GM23248 (cell line): Measurements from ENCODE around the gene HNRNPH1. TPM values are rescaled to one million over a fixed set of nuclear protein-coding genes. Genes with fewer than 3 reads are reported as not detected.

ENCODE experiments used
- DNase-seq: peaks from one replicate; pipeline ENCODE4 v3.0.0-alpha.2; 2015
- H2AFZ ChIP-seq: fragments of 200-600 bp; sonication (generic); 2 replicates; pipeline ENCODE4 v1.6.1; 2016; ENCODE audit warnings: antibody characterized with exemption
- H3F3A ChIP-seq: fragments of 200-600 bp; sonication (generic); 2 replicates; pipeline ENCODE4 v1.6.1; 2016; ENCODE audit warnings: mild to moderate bottlenecking, antibody characterized with exemption, mixed run types; ENCODE audit not compliant: insufficient read depth
- H3K27ac ChIP-seq: fragments of 200-600 bp; sonication (generic); 2 replicates; pipeline ENCODE4 v1.5.1; 2016; ENCODE audit warnings: mild to moderate bottlenecking
- H3K27me3 ChIP-seq: fragments of 200-600 bp; sonication (generic); replicated peaks from 2 replicates; pipeline ENCODE4 v1.6.1; 2016; ENCODE audit warnings: mild to moderate bottlenecking; ENCODE audit not compliant: insufficient read depth
- H3K36me3 ChIP-seq: fragments of 200-600 bp; sonication (generic); 2 replicates; pipeline ENCODE4 v1.6.1; 2016; ENCODE audit warnings: low read depth, mild to moderate bottlenecking
- H3K4me1 ChIP-seq: fragments of 200-600 bp; sonication (generic); 2 replicates; pipeline ENCODE4 v1.6.1; 2016; ENCODE audit warnings: mild to moderate bottlenecking; ENCODE audit not compliant: insufficient read depth
- H3K4me2 ChIP-seq: fragments of 200-600 bp; sonication (generic); one replicate; pipeline ENCODE4 v1.6.1; 2016; ENCODE audit warnings: mild to moderate bottlenecking; ENCODE audit not compliant: unreplicated experiment
- H3K4me3 ChIP-seq: fragments of 200-600 bp; sonication (generic); 2 replicates; pipeline ENCODE4 v1.5.1; 2016; ENCODE audit warnings: mild to moderate bottlenecking
- H3K79me2 ChIP-seq: fragments of 200-600 bp; sonication (generic); 2 replicates; pipeline ENCODE4 v1.6.1; 2016; ENCODE audit warnings: mild to moderate bottlenecking; ENCODE audit not compliant: insufficient read depth
- H3K9ac ChIP-seq: fragments of 200-600 bp; sonication (generic); 2 replicates; pipeline ENCODE4 v1.6.1; 2016; ENCODE audit warnings: mild to moderate bottlenecking
- H3K9me2 ChIP-seq: fragments of 200-600 bp; sonication (generic); 2 replicates; pipeline ENCODE4 v1.6.1; 2016; ENCODE audit warnings: mixed run types, mild to moderate bottlenecking, moderate library complexity; ENCODE audit not compliant: insufficient read depth
- H3K9me3 ChIP-seq: fragments of 200-600 bp; sonication (generic); one replicate; pipeline ENCODE4 v1.6.1; 2017; ENCODE audit warnings: low read depth
- H4K20me1 ChIP-seq: fragments of 200-600 bp; sonication (generic); 2 replicates; pipeline ENCODE4 v1.6.0; 2016; ENCODE audit not compliant: insufficient read depth
- EZH2 ChIP-seq: fragments of 200-600 bp; sonication (generic); IDR thresholded peaks from 2 replicates; pipeline ENCODE4 v1.6.1; 2018; ENCODE audit warnings: antibody characterized with exemption, mild to moderate bottlenecking; ENCODE audit not compliant: insufficient read depth, poor library complexity, severe bottlenecking
- EZH2phosphoT487 ChIP-seq: fragments of 200-600 bp; sonication (generic); IDR thresholded peaks from 2 replicates; pipeline ENCODE4 v1.6.1; 2018; ENCODE audit warnings: antibody characterized with exemption, moderate library complexity, mild to moderate bottlenecking, low read depth; ENCODE audit not compliant: insufficient read depth
- WGBS, 2 experiments: methylation state at CpG; one replicate each; pipeline ENCODE4 v1.1.6; 2015 to 2017; ENCODE audit warnings: low lambda C conversion rate in 2 of 2, low coverage in 1 of 2; ENCODE audit errors: missing lambda C conversion rate in 2 of 2; 5-methylcytosine and 5-hydroxymethylcytosine counted together
- in situ Hi-C: fragments of 300-500 bp; cut with MboI; formaldehyde crosslinking; loops from 2 replicates; pipeline ENCODE4 v1.15.0; 2020
- polyA plus RNA-seq: library from polyadenylated mRNA; unstranded; fragments of >200 nt; fragmentation: Nextera tagmentation; extraction: Ambion mirVana; gene quantifications from 2 replicates; pipeline ENCODE4 v1.2.1, GENCODE V29; 2016
- total RNA-seq: library from RNA; depleted of rRNA; stranded (reverse); fragments of >200 nt; shearing (Covaris generic); gene quantifications from 2 replicates; pipeline ENCODE4 v1.2.3, GENCODE V29; 2014

HNRNPH1 gene
- total and polyA plus RNA-seq, 2 experiments from 2014 or later, result 163 to 220 TPM

- Histone ChIP-seq H3K9me3 (no peaks in the 10 kb centered on the region), H3K27me3 (no peaks in the 10 kb centered on the region), H3K4me1 (peaks cover 34% of the 10 kb centered on the region), H4K20me1 (peaks cover 34% of the 10 kb centered on the region), H3K4me2 (peak overlapping the region; percentile 82), H3K9ac (peak overlapping the region; percentile 100), H3F3A (peaks cover 38% of the 10 kb centered on the region), H3K4me3 (peak overlapping the region; percentile 72), H3K79me2 (peaks cover 42% of the 10 kb centered on the region), H3K9me2 (no peaks in the 10 kb centered on the region), H2AFZ (peak overlapping the region; percentile 87), H3K27ac (peak overlapping the region; percentile 94), H3K36me3 (peaks cover 35% of the 10 kb centered on the region)
- DNase-seq, result peak; percentile 93
- in situ Hi-C loops, result no loop called here
- 14% methylated on average over 58 of the region's 68 CpGs for WGBS, 2 experiments
- TF ChIP-seq EZH2phosphoT487 (no peak), EZH2 (no peak)
Measured at GRCh38 chr5:179623906-179624741, 653 bp upstream of the HNRNPH1 start.

DNA sequence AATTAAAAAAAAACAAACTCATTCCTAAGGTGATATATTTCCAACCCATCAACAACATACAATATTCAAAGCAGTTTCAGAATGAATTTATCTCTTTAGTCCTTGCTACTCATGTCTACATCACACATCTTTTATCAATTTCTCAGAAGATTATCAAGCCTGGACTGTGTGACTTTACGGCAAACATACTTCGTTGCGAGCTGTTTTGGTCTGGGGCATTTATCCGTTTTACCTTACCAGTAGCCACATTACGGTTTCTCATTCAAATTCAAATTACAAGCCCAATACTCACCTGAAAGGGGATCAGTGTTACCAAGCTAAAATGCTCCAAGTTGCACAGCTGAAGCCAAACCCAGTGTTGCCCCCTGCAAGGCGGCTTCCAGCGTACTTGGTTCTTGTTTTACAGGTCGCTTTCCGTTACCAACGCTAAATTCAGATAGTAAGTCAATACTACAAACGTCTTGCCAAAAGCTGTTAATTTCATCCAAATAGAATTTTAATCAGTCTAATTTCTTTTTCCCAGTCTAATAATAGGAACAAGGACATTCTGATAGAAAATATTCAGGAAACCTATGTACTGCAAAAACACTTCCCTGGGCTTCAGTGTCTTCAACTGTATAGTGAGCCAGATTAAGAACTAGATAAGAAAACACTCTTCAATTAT, 1.8 kb downstream of the HNRNPH1 start:
- no peaks in the 10 kb centered on the region for H3K9me3 ChIP-seq
- peak overlapping the region; percentile 82 for H3K4me3 ChIP-seq
- peak overlapping the region; percentile 85 for H3K27ac ChIP-seq
- DNase-seq, result no peak
- no peak for TF ChIP-seq EZH2
- no peak for TF ChIP-seq EZH2phosphoT487
- peaks cover 63% of the 10 kb centered on the region for H3F3A ChIP-seq
- H3K79me2 ChIP-seq, result peaks cover 66% of the 10 kb centered on the region
- peaks cover 43% of the 10 kb centered on the region for H3K4me1 ChIP-seq
- 18 to 23% methylated on average over 11 of the region's 11 CpGs for WGBS, 2 experiments
- no peaks in the 10 kb centered on the region for H3K27me3 ChIP-seq
- peak overlapping the region; percentile 100 for H3K9ac ChIP-seq
- peaks cover 57% of the 10 kb centered on the region for H4K20me1 ChIP-seq
- no peak overlapping the region for H2AFZ ChIP-seq
- H3K36me3 ChIP-seq, result peaks cover 59% of the 10 kb centered on the region
- H3K4me2 ChIP-seq, result peak overlapping the region; percentile 88
- no peaks in the 10 kb centered on the region for H3K9me2 ChIP-seq
- in situ Hi-C loops, result no loop called here

GRCh38 chr5:179620703-179621350, 2.6 kb downstream of the HNRNPH1 start:
- 7 to 11% methylated on average over 5 of the region's 5 CpGs for WGBS, 2 experiments

DNA sequence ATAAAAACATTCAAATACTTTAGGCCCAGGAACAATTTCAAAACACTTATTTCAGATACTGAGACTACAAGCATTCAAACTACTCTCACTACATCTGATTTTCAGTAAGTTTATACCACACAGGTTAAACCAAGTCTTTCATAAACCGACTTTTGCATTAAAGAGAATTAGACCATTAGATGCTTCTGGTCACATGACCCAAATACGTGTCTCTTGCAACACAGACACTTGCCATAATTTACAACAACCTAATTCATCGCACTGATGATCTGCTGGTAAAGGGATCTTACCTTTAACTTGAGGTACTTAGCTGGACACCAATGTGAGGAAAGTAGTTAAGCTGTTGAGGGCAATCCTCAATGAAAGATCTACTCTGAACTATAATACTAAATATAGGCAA, 3.2 kb downstream of the HNRNPH1 start:
- Histone ChIP-seq H3K9me3 (no peaks in the 10 kb centered on the region), H3K4me3 (peak overlapping the region; percentile 82), H2AFZ (no peak overlapping the region), H3K27me3 (no peaks in the 10 kb centered on the region), H3K27ac (peak overlapping the region; percentile 85), H3K9ac (peak overlapping the region; percentile 100), H3K79me2 (peaks cover 80% of the 10 kb centered on the region), H3K9me2 (no peaks in the 10 kb centered on the region), H3K4me1 (peaks cover 43% of the 10 kb centered on the region), H4K20me1 (peaks cover 66% of the 10 kb centered on the region), H3K4me2 (peak overlapping the region; percentile 88), H3F3A (peaks cover 77% of the 10 kb centered on the region), H3K36me3 (peaks cover 73% of the 10 kb centered on the region)
- 0 to 2% methylated on average over 3 of the region's 3 CpGs for WGBS, 2 experiments
- DNase-seq, result peak; percentile 55
- TF ChIP-seq EZH2phosphoT487 (no peak), EZH2 (no peak)
- in situ Hi-C loops, result no loop called here

More at GRCh38 chr5:179620703-179621350, 2.6 kb downstream of the HNRNPH1 start:
- H3F3A ChIP-seq, result peaks cover 71% of the 10 kb centered on the region
- TF ChIP-seq EZH2phosphoT487 (no peak), EZH2 (no peak)
- H3K4me2 ChIP-seq, result peak overlapping the region; percentile 88
- no peaks in the 10 kb centered on the region for H3K9me3 ChIP-seq
- no peaks in the 10 kb centered on the region for H3K27me3 ChIP-seq
- peaks cover 68% of the 10 kb centered on the region for H3K36me3 ChIP-seq
- H3K9me2 ChIP-seq, result no peaks in the 10 kb centered on the region
- H4K20me1 ChIP-seq, result peaks cover 63% of the 10 kb centered on the region
- H3K4me1 ChIP-seq, result peaks cover 43% of the 10 kb centered on the region
- H3K27ac ChIP-seq, result peak overlapping the region; percentile 85
- H3K4me3 ChIP-seq, result peak overlapping the region; percentile 82
- peaks cover 75% of the 10 kb centered on the region for H3K79me2 ChIP-seq
- H3K9ac ChIP-seq, result peak overlapping the region; percentile 100
- no peak overlapping the region for H2AFZ ChIP-seq
- in situ Hi-C loops, result no loop called here
- peak; percentile 53 for DNase-seq
